Measurements from ENCODE around the gene SMIM34. TPM values are rescaled to one million over a fixed set of nuclear protein-coding genes. Genes with fewer than 3 reads are reported as not detected.
"Not testable (repeated sequence)": the region's sequence is repeated elsewhere in the genome, so short reads cannot be mapped to it uniquely, and the experiment has no call there.

SMIM34 gene
- not detected for total RNA-seq
- long read RNA-seq = 0 reads

GRCh38 chr21:34423805-34424204 lies at the start of gene SMIM34:
Gene SMIM34 (minus strand): TSS chr21:34423951. CDS start chr21:34423839, 112 bp downstream.
- DNase-seq; intact Hi-C loops (cut with DNase I); ATAC-seq (ENCODE audit: poor library complexity): not testable (repeated sequence)

GRCh38 chr21:34467333-34467732 lies 43.6 kb upstream of the SMIM34 start:
- DNase-seq; intact Hi-C loops (cut with DNase I): not testable (repeated sequence)
- ATAC-seq (ENCODE audit: poor library complexity) = peak; percentile 51

- intact Hi-C loops (cut with DNase I); DNase-seq: not testable (repeated sequence)
- peak; percentile 95 for ATAC-seq (ENCODE audit: poor library complexity)
Observed at GRCh38 chr21:34459426-34459825, 35.7 kb upstream of the SMIM34 start.

GRCh38 chr21:34458266-34458665 lies 34.5 kb upstream of the SMIM34 start:
- ATAC-seq (ENCODE audit: poor library complexity); intact Hi-C loops (cut with DNase I); DNase-seq: not testable (repeated sequence)

GRCh38 chr21:34456180-34456579 lies 32.4 kb upstream of the SMIM34 start:
- intact Hi-C loops (cut with DNase I); DNase-seq; ATAC-seq (ENCODE audit: poor library complexity): not testable (repeated sequence)

- intact Hi-C loops (cut with DNase I); DNase-seq: not testable (repeated sequence)
- peak; percentile 76 for ATAC-seq (ENCODE audit: poor library complexity)
Observed at GRCh38 chr21:34455628-34456027, 31.9 kb upstream of the SMIM34 start.

GRCh38 chr21:34447018-34447417 lies 23.3 kb upstream of the SMIM34 start:
- peak; percentile 88 for ATAC-seq (ENCODE audit: poor library complexity)
- DNase-seq; intact Hi-C loops (cut with DNase I): not testable (repeated sequence)

GRCh38 chr21:34443486-34443885 lies 19.7 kb upstream of the SMIM34 start:
- ATAC-seq (ENCODE audit: poor library complexity) = peak; percentile 72
- intact Hi-C loops (cut with DNase I) = not testable (repeated sequence)

GRCh38 chr21:34429710-34430109 lies 6.0 kb upstream of the SMIM34 start:
- DNase-seq; intact Hi-C loops (cut with DNase I): not testable (repeated sequence)
- ATAC-seq (ENCODE audit: poor library complexity) = peak; percentile 74

More at GRCh38 chr21:34443486-34443885, 19.7 kb upstream of the SMIM34 start:
- not testable (repeated sequence) for DNase-seq

GRCh38 chr21:34428441-34428840 lies 4.7 kb upstream of the SMIM34 start:
- intact Hi-C loops (cut with DNase I); ATAC-seq (ENCODE audit: poor library complexity); DNase-seq: not testable (repeated sequence)

GRCh38 chr21:34427339-34427738 lies 3.6 kb upstream of the SMIM34 start:
- DNase-seq; ATAC-seq (ENCODE audit: poor library complexity); intact Hi-C loops (cut with DNase I): not testable (repeated sequence)

GRCh38 chr21:34417448-34418077 lies 6.2 kb downstream of the SMIM34 start:
- ATAC-seq (ENCODE audit: poor library complexity); intact Hi-C loops (cut with DNase I); DNase-seq: not testable (repeated sequence)

GRCh38 chr21:34407294-34407693 lies 16.5 kb downstream of the SMIM34 start:
- DNase-seq; ATAC-seq (ENCODE audit: poor library complexity); intact Hi-C loops (cut with DNase I): not testable (repeated sequence)

GRCh38 chr21:34406676-34407075 lies 17.1 kb downstream of the SMIM34 start:
- DNase-seq; ATAC-seq (ENCODE audit: poor library complexity); intact Hi-C loops (cut with DNase I): not testable (repeated sequence)

GRCh38 chr21:34406102-34406501 lies 17.6 kb downstream of the SMIM34 start:
- DNase-seq; ATAC-seq (ENCODE audit: poor library complexity); intact Hi-C loops (cut with DNase I): not testable (repeated sequence)

GRCh38 chr21:34405686-34406085 lies 18.1 kb downstream of the SMIM34 start:
- DNase-seq; intact Hi-C loops (cut with DNase I); ATAC-seq (ENCODE audit: poor library complexity): not testable (repeated sequence)

- intact Hi-C loops (cut with DNase I); DNase-seq; ATAC-seq (ENCODE audit: poor library complexity): not testable (repeated sequence)
Observed at GRCh38 chr21:34404742-34405141, 19.0 kb downstream of the SMIM34 start.

GRCh38 chr21:34400522-34400921 lies 23.2 kb downstream of the SMIM34 start:
- ATAC-seq (ENCODE audit: poor library complexity); DNase-seq; intact Hi-C loops (cut with DNase I): not testable (repeated sequence)

- ATAC-seq (ENCODE audit: poor library complexity); intact Hi-C loops (cut with DNase I); DNase-seq: not testable (repeated sequence)
Observed at GRCh38 chr21:34383724-34384415, 39.9 kb downstream of the SMIM34 start.

Data from Right ventricle myocardium superior (tissue), 1 donor.